GM12878 (cell line): ENCODE results near the gene OSGIN1. TPM values are rescaled to one million over a fixed set of nuclear protein-coding genes. Genes with fewer than 3 reads are reported as not detected.

Experiments used
- ATAC-seq: fragments of 200-7000 bp; cut with Tn5 transposase; 3 replicates; pipeline ENCODE4 v1.9.1; 2020; ENCODE audit warnings: mild to moderate bottlenecking, moderate library complexity
- BruUV-seq: library from RNA; stranded (reverse); fragments of 400-500 nt; replicated peaks from 2 replicates; lab custom pipeline; 2021; lab: Mats Ljungman, UMichigan
- CTCF ChIA-PET: fragments of 300-600 bp; sonication (Branson Sonifier 250); formaldehyde crosslinking; extraction: SDS; loops from one replicate; lab custom pipeline; 2021; ENCODE audit warnings: inconsistent platforms; lab: Yijun Ruan, JAX
- POLR2A ChIA-PET: fragments of 350-600 bp; formaldehyde crosslinking; extraction: SDS; loops from one replicate; lab custom pipeline; 2021; ENCODE audit warnings: inconsistent platforms; lab: Charles Lee
- RAD21 ChIA-PET: fragments of 300-600 bp; sonication (Branson Sonifier 250); formaldehyde crosslinking; loops from one replicate; lab custom pipeline; 2023; ENCODE audit warnings: antibody characterized with exemption; ENCODE audit not compliant: unreplicated experiment; lab: Charles Lee
- SMC1A ChIA-PET: fragments of 300-600 bp; sonication (Branson Sonifier 250); formaldehyde crosslinking; loops from one replicate; lab custom pipeline; 2023; ENCODE audit not compliant: unreplicated experiment, uncharacterized antibody; lab: Charles Lee
- DNase-seq: peaks from one replicate; pipeline ENCODE4 v3.0.0-alpha.2; 2011; ENCODE audit warnings: low read depth, low spot score
- FAIRE-seq: peaks from 3 replicates; lab custom pipeline; 2011; peaks lifted over from hg19 to GRCh38; lab: Jason Lieb, UNC
- H2AFZ ChIP-seq: 2 replicates; pipeline ENCODE4 v1.6.0; 2011; ENCODE audit warnings: low read depth, low read length, control low read depth; ENCODE audit not compliant: control insufficient read depth
- H3K27ac ChIP-seq: 2 replicates; pipeline ENCODE4 v1.5.1; 2011; ENCODE audit warnings: control low read depth; ENCODE audit not compliant: control insufficient read depth, insufficient read depth
- H3K27me3 ChIP-seq, 2 experiments: replicated peaks in 1 of 2; 2 replicates each; pipeline versions ENCODE4 v1.6.0 to v1.6.1; 2011; ENCODE audit warnings: low read length in 1 of 2; ENCODE audit not compliant: control insufficient read depth in 2 of 2, insufficient read depth in 2 of 2
- H3K36me3 ChIP-seq, 2 experiments: 2 replicates each; pipeline ENCODE4 v1.5.1; 2011; ENCODE audit warnings: low read length in 1 of 2; ENCODE audit not compliant: control insufficient read depth in 2 of 2, insufficient read depth in 2 of 2
- H3K4me1 ChIP-seq: 2 replicates; pipeline ENCODE4 v1.6.1; 2011; ENCODE audit warnings: mild to moderate bottlenecking, low read length, moderate library complexity, mixed read lengths; ENCODE audit not compliant: control insufficient read depth, insufficient read depth
- H3K4me2 ChIP-seq: 2 replicates; pipeline ENCODE4 v1.6.0; 2011; ENCODE audit warnings: control low read depth; ENCODE audit not compliant: control insufficient read depth, insufficient read depth
- H3K4me3 ChIP-seq: fragments of 200-600 bp; sonication (generic); 2 replicates; pipeline ENCODE4 v1.5.1; 2016
- H3K79me2 ChIP-seq: 2 replicates; pipeline ENCODE4 v1.6.0; 2011; ENCODE audit warnings: low read length; ENCODE audit not compliant: control insufficient read depth, insufficient read depth
- H3K9ac ChIP-seq: 2 replicates; pipeline ENCODE4 v1.8.0; 2011; ENCODE audit warnings: low read length, control low read depth, mixed read lengths; ENCODE audit not compliant: control insufficient read depth, insufficient read depth
- H3K9me3 ChIP-seq: replicated peaks from 3 replicates; pipeline ENCODE4 v1.5.1; 2011; ENCODE audit warnings: mild to moderate bottlenecking, low read length; ENCODE audit not compliant: control insufficient read depth, insufficient read depth
- H4K20me1 ChIP-seq: 2 replicates; pipeline ENCODE4 v1.6.0; 2011; ENCODE audit not compliant: control insufficient read depth, insufficient read depth
- CBX5 ChIP-seq: sonication (generic); IDR thresholded peaks from 2 replicates; pipeline ENCODE4 v1.6.1; 2016; ENCODE audit warnings: low read depth, moderate library complexity, mild to moderate bottlenecking, inconsistent platforms
- HDAC6 ChIP-seq: fragments of 200-600 bp; sonication (generic); IDR thresholded peaks from one replicate; pipeline ENCODE4 v1.8.0; 2017; ENCODE audit warnings: antibody characterized with exemption; ENCODE audit not compliant: unreplicated experiment
- IRF4 ChIP-seq: IDR thresholded peaks from 2 replicates; pipeline ENCODE4 v1.6.1; 2011; ENCODE audit warnings: low read depth, low read length
- JUNB ChIP-seq: IDR thresholded peaks from 2 replicates; pipeline ENCODE4 v1.6.1; 2016; ENCODE audit warnings: antibody characterized with exemption, mild to moderate bottlenecking
- MTA2 ChIP-seq: fragments of 450-650 bp; IDR thresholded peaks from 2 replicates; pipeline ENCODE4 v1.6.1; 2016; ENCODE audit warnings: low read depth, mild to moderate bottlenecking, moderate library complexity
- NR2C1 ChIP-seq: fragments of 450-650 bp; IDR thresholded peaks from 2 replicates; pipeline ENCODE4 v1.6.1; 2017; ENCODE audit warnings: antibody characterized with exemption, mild to moderate bottlenecking, moderate library complexity
- PAX5 ChIP-seq: IDR thresholded peaks from 2 replicates; pipeline ENCODE4 v1.6.1; 2011; ENCODE audit warnings: low read depth, low read length, borderline replicate concordance
- POLR2A ChIP-seq: IDR thresholded peaks from 2 replicates; pipeline ENCODE4 v1.6.1; 2011; ENCODE audit warnings: low read depth, mild to moderate bottlenecking, low read length
- POLR2AphosphoS2 ChIP-seq: IDR thresholded peaks from 2 replicates; pipeline ENCODE4 v1.6.1; 2011; ENCODE audit warnings: low read depth, mild to moderate bottlenecking, low read length, improper control_type of control experiment, moderate library complexity
- RUNX3 ChIP-seq: IDR thresholded peaks from 2 replicates; pipeline ENCODE4 v1.6.1; 2012; ENCODE audit warnings: low read length, inconsistent platforms
- STAT3 ChIP-seq: IDR thresholded peaks from 2 replicates; pipeline ENCODE4 v1.6.1; 2011; ENCODE audit warnings: low read depth, low read length, improper control_type of control experiment
- SUPT20H ChIP-seq: IDR thresholded peaks from 2 replicates; pipeline ENCODE4 v1.6.1; 2011; ENCODE audit warnings: low read depth, mild to moderate bottlenecking, low read length, moderate library complexity, borderline replicate concordance; ENCODE audit not compliant: control insufficient read depth
- TCF7 ChIP-seq: IDR thresholded peaks from 2 replicates; pipeline ENCODE4 v1.6.1; 2014; ENCODE audit warnings: antibody characterized with exemption, borderline replicate concordance
- ZNF384 ChIP-seq: IDR thresholded peaks from 2 replicates; pipeline ENCODE4 v1.6.1; 2012; ENCODE audit warnings: low read depth, mild to moderate bottlenecking, low read length, improper control_type of control experiment, borderline replicate concordance
- WGBS: methylation state at CpG from one replicate; pipeline ENCODE4 v1.1.6; 2016; ENCODE audit warnings: low lambda C conversion rate; ENCODE audit not compliant: insufficient replicate concordance, insufficient coverage; ENCODE audit errors: missing lambda C conversion rate; 5-methylcytosine and 5-hydroxymethylcytosine counted together
- in situ Hi-C: fragments of 300-500 bp; cut with MboI; formaldehyde crosslinking; loops from 9 replicates; pipeline ENCODE4 v1.14.3; 2018; ENCODE audit warnings: mixed read lengths
- intact Hi-C: fragments of 100-400 bp; cut with micrococcal nuclease; formaldehyde crosslinking; loops from one replicate; pipeline ENCODE4 v1.14.2; 2022; ENCODE audit not compliant: unreplicated experiment
- polyA plus RNA-seq, 11 experiments: library from polyadenylated mRNA; depleted of rRNA in 4 of 11; unstranded in 6 of 11; stranded (reverse) in 5 of 11; fragments of >200 nt; fragmentation: Nextera tagmentation in 4 of 11; fragmentation: Illumina TruSeq in 1 of 11; extraction: Ambion mirVana in 4 of 11; extraction: Trizol in 1 of 11; gene quantifications; 1 replicate in 1 of 11; 2 replicates in 10 of 11; pipeline versions ENCODE4 v1.2.1 to v1.2.3, GENCODE V29; 2011 to 2016; ENCODE audit warnings: inconsistent platforms in 2 of 11, missing spikeins in 2 of 11, low read depth in 1 of 11
- total RNA-seq, 4 experiments: library from RNA; depleted of rRNA in 3 of 4; stranded (reverse); fragments of >200 nt in 3 of 4; fragmentation: Illumina TruSeq in 1 of 4; extraction: Trizol in 1 of 4; gene quantifications; 2 replicates each; pipeline versions ENCODE4 v1.2.1 to v1.2.3, GENCODE V29; 2013 to 2021
- TF ChIP-seq, protein P1 (sequence below): fragments of 450-650 bp; IDR thresholded peaks from 2 replicates; pipeline ENCODE4 v1.6.1; 2018; ENCODE audit warnings: borderline replicate concordance, mild to moderate bottlenecking; ENCODE audit not compliant: partially characterized antibody

Gene OSGIN1
- total and polyA plus RNA-seq, 10 of the 15 experiments (the other 5 are each of a cell fraction or from before 2014, with no cell fraction given), result 0.06 to 0.18 (median 0.13) TPM; not detected in 5

DNA sequence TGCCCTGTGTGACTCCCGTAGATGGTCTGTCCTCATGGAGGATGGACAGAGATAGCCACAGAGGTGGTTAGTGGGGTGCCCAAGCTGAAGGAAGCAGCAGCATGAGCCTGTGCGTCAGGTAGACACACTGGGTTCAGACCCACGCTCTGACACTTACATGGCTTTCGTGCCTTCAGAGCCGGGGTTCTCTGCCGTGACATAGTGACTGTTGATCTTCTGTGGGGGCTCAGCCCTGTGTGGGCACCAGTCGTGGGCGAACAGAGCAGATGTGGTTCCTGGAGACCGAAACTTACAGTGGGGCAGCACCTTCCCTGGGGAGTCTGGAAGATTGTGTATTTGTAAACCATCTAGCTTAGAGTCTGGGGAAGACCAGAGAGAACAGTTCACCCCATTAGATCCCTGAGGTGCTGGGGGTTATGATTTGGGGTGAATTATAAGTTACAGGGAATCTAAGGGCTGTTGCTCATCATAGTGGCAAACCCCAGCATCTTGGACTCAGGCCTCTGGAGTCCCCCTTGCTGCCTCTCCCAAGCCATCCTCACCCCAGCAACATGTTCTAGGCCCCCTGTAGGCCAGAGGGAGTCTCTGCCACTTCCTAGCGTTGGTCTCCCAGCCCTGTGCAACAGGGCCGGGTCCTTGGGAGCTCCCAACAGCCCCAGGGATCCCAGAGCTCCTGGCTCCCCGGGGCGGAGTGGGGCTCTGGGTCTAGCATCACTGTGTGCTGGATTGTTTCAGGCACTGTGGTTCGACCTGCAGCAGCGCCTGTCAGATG is 43.6 kb downstream of the OSGIN1 start:
- Histone ChIP-seq H3K36me3 (no peaks in the 10 kb centered on the region), H3K9ac (no peak overlapping the region), H4K20me1 (no peaks in the 10 kb centered on the region), H3K4me2 (no peak overlapping the region), H3K9me3 (no peaks in the 10 kb centered on the region), H3K27me3 (no peaks in the 10 kb centered on the region; a peak in 2 of 4 replicates), H2AFZ (no peak overlapping the region), H3K27ac (no peak overlapping the region), H3K4me1 (no peaks in the 10 kb centered on the region), H3K79me2 (no peaks in the 10 kb centered on the region), H3K4me3 (no peak overlapping the region)
- RAD21 ChIA-PET, result no interaction called here
- in situ Hi-C loops, result no loop called here
- no peak for TF ChIP-seq ZNF384
- no peak for TF ChIP-seq STAT3
- no peak for TF ChIP-seq NR2C1
- no peak for TF ChIP-seq POLR2A
- no peak for TF ChIP-seq RUNX3
- no peak for TF ChIP-seq IRF4
- no TSS peak for BruUV-seq
- CTCF ChIA-PET, result no interaction called here
- POLR2A ChIA-PET, result no interaction called here
- 24% methylated on average over 15 of the region's 15 CpGs for WGBS
- no peak for DNase-seq
- no peak for ATAC-seq
- FAIRE-seq, result no peak
- intact Hi-C loops, result no loop called here
- SMC1A ChIA-PET, result no interaction called here

DNA sequence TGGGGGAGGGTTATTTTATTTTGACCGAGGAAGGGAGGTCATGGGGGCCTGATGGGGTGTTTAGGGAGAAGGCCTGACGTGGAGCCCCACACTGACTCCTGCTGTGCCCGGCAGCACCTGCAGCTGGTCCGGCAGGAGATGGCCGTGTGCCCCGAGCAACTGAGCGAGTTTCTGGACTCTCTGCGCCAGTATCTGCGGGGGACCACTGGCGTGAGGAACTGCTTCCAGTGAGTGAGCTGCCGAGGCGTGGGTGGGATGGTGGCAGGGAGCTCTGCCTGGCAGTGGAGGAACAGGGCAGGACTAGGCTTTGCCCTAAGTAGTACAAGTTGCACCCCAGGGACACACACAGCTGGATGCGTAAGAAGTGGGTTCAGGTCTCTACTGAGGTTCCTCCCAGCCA is 45.1 kb downstream of the OSGIN1 start:
- H3K4me3 ChIP-seq, result no peak overlapping the region
- no peaks in the 10 kb centered on the region; a peak in 3 of 4 replicates for H3K27me3 ChIP-seq
- WGBS, result 55% methylated on average over 13 of the region's 13 CpGs
- FAIRE-seq, result no peak
- no peak overlapping the region for H2AFZ ChIP-seq
- H3K36me3 ChIP-seq, result no peaks in the 10 kb centered on the region
- no peak overlapping the region for H3K4me2 ChIP-seq
- ATAC-seq, result no peak
- in situ Hi-C loops (no loop called here), intact Hi-C loops (no loop called here)
- SMC1A ChIA-PET, result no interaction called here
- H3K9me3 ChIP-seq, result no peaks in the 10 kb centered on the region
- H3K79me2 ChIP-seq, result no peaks in the 10 kb centered on the region
- POLR2A ChIA-PET, result no interaction called here
- RAD21 ChIA-PET, result no interaction called here
- no peak overlapping the region for H3K9ac ChIP-seq
- no peak for DNase-seq
- H3K4me1 ChIP-seq, result no peaks in the 10 kb centered on the region
- BruUV-seq, result no TSS peak
- H3K27ac ChIP-seq, result no peak overlapping the region
- no peaks in the 10 kb centered on the region for H4K20me1 ChIP-seq
- CTCF ChIA-PET, result no interaction called here
- TF ChIP-seq IRF4, result no peak
- no peak for TF ChIP-seq SUPT20H
- no peak for TF ChIP-seq TCF7
- no peak for TF ChIP-seq POLR2AphosphoS2
- TF ChIP-seq PAX5, result no peak
- TF ChIP-seq MTA2, result no peak
- TF ChIP-seq, protein P1, sequence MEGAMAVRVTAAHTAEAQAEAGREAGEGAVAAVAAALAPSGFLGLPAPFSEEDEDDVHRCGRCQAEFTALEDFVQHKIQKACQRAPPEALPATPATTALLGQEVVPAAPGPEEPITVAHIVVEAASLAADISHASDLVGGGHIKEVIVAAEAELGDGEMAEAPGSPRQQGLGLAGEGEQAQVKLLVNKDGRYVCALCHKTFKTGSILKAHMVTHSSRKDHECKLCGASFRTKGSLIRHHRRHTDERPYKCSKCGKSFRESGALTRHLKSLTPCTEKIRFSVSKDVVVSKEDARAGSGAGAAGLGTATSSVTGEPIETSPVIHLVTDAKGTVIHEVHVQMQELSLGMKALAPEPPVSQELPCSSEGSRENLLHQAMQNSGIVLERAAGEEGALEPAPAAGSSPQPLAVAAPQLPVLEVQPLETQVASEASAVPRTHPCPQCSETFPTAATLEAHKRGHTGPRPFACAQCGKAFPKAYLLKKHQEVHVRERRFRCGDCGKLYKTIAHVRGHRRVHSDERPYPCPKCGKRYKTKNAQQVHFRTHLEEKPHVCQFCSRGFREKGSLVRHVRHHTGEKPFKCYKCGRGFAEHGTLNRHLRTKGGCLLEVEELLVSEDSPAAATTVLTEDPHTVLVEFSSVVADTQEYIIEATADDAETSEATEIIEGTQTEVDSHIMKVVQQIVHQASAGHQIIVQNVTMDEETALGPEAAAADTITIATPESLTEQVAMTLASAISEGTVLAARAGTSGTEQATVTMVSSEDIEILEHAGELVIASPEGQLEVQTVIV, result no peak
- no peak for TF ChIP-seq HDAC6
- TF ChIP-seq CBX5, result no peak
- TF ChIP-seq JUNB, result no peak
- TF ChIP-seq, all 136 proteins: peak for 0
